PC-3 (cell line): ENCODE measurements around the gene RNF208.

Experiments
- EZH2 ChIP-seq: fragments of 300-600 bp; sonication (generic); IDR thresholded peaks from one replicate; pipeline ENCODE4 v1.6.1; 2017; ENCODE audit warnings: antibody characterized with exemption, mild to moderate bottlenecking, low read length; ENCODE audit not compliant: unreplicated experiment
- TF ChIP-seq, protein P1 (sequence below): fragments of 300-600 bp; sonication (generic); conservative IDR thresholded peaks from 2 replicates; pipeline ENCODE4 v1.5.1; 2017; ENCODE audit warnings: antibody characterized with exemption, low read depth, mild to moderate bottlenecking, low read length

DNA sequence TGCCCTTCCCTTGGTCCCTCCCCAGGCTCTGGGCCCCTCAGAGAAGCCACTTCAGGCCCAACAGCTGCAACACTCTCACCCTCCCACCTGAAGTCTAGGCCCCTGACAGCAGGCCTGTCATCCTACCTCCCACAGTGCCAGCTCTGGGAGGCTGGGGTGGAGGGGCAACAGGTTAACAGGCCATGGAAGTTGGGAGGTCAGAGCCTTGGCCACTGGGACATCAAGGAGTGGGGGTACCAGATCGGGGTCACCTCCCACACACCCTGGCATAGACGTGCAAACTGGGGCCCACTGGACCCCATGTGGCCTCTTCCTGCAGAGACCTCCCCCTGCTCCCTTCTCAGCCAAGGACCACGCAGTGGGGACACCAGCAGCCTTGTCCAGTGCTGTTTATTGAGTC, 30.8 kb downstream of the RNF208 start:
- no peak for TF ChIP-seq EZH2
- TF ChIP-seq, protein P1, sequence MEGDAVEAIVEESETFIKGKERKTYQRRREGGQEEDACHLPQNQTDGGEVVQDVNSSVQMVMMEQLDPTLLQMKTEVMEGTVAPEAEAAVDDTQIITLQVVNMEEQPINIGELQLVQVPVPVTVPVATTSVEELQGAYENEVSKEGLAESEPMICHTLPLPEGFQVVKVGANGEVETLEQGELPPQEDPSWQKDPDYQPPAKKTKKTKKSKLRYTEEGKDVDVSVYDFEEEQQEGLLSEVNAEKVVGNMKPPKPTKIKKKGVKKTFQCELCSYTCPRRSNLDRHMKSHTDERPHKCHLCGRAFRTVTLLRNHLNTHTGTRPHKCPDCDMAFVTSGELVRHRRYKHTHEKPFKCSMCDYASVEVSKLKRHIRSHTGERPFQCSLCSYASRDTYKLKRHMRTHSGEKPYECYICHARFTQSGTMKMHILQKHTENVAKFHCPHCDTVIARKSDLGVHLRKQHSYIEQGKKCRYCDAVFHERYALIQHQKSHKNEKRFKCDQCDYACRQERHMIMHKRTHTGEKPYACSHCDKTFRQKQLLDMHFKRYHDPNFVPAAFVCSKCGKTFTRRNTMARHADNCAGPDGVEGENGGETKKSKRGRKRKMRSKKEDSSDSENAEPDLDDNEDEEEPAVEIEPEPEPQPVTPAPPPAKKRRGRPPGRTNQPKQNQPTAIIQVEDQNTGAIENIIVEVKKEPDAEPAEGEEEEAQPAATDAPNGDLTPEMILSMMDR, result no peak
